Measurements from ENCODE around the gene ADRA2A.

ADRA2A gene

DNA sequence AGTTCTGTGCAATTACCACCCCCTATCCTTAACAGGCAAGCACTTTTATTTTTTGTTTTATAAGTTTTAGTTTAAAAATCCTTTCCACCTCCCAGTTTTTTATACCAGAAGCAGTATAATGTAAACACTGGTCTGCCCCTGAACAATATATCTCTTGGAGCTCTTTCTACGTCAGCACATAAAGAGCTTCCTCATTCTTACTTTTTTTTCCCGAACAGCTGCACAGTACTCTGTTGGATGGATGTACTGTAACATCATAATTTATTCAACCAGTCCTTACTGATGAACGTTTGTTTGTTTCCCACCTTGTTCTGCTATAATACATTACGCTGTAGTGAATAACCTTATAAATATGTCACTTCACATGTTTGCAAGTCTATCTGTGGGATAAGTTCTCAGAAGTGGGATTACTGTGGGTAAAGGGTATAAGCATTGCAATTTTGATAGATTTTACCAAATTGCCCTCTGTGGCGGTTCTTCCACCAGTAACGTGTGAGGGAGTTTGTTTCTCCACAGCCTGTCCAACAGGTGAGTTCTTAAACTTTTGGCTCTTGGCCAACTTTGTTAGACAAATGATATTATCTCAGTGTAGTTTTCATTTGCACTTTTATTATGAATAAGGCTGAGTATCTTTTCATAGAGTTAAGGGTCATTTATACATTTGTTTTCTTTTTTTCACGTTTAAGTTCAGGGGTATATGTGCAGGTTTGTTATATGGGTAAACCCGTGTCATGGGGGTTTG, 32.8 kb downstream of the ADRA2A start:
- no peak for DNase-seq (ENCODE audit: low spot score)

DNA sequence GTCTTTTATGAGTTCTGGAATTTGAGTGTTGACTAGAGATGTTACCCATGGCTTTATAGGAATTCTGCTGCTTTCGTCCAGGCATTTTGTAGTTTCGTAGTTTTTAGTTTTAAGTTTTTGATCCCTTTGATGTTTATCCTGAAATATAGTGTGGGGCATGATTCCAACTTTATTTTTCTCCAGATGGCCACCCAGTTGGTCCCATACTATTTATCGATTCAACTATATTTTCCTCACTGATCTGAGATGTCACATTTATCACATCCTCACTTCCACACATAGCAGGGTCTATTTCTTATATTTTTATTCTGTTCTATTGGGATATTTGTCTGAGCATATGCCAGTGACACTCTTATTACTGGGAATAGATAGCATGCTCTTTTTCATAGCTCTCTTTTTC, 33.9 kb downstream of the ADRA2A start:
- DNase-seq (ENCODE audit: low spot score) = no peak

DNA sequence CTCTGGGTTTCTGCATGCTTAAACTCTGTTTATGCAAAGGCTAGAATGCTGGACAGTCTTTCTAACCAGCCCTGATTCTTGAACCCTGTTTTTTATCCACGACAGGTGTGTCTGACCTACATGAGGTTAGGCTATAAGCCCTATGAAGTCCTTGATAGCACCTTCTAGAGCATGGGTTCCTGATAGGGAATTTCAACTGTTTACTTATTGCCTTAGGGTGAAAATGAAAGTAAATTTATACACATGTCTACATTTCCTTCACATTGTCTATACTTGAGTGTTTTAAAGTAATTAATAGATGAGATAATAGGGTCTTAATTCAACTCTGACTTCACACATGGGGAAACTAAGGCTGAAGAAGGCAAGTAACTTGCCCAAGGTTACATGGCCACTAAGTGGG, 35.5 kb downstream of the ADRA2A start:
- DNase-seq (ENCODE audit: low spot score) = no peak

DNA sequence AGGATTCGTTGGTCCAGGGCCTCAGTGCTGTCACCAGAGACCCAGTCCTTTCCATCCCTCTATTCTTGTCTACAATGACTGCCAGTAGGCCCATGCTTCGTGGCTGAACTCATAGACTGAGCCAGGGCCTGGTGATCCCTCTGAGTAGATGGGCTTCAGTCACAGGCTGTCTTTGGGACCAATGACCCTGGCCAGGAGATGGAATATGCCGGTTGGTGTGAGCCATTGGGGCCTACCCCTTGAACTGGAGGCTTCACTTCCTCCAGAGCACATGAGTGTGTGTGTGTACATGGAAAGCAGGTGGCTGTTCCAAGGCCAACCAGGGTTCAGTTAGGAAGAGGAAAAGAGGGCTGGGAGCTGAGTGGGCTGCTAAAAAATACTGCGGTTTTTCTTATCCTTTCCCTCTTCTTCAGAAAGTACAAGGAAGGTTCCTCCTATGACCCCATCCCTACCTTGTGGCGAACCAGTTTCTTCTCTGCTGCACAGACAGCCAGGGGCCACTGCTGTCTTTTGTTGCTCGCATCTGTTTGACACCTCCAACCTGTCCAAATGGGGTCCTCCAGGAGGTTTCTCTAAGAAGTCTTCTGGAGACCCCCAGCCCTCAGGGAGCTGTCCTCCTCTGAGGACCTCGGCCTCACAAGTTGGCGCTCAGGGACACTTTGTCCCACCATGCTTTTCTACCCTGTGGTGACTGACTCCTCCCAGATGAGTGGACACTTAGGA, 36.6 kb downstream of the ADRA2A start:
- no peak for DNase-seq (ENCODE audit: low spot score)

DNA sequence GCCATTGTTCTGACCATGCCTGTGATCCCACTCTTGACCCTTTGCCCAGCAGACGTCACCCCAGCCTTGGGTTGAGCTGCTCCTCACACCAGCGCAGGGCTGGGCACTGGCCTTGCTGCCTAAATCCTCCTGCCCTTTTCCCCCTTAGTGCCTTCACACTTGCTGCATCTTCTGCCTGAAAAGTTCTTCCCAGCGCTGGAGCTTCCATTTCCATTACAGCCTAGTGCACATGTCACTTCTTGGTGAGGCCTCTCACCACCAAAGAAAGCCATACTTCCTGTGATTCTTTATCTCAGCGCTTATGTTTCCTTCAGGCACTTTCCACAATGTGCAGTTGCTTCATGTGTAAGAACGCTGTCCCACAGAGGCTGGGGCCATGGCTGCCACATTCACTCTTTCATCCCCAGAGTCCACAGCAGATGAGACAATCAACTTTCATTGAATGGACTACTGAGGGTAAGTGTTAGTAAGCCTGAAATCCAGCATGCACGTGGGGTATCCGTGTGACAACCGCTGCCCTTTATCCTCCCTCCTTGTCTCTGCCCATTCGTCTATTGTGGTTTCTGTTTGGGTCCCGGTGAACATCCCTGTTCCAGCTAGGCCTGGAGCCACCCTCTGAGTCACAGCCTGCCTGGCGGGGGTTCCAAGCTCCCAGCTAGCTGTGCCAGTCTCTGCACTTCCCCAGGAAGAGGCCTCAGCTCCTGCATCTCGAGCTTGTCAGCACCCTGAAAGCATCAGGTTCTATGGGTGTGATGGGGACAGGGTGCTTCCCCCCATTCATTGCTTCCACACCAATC, 37.3 kb downstream of the ADRA2A start:
- DNase-seq (ENCODE audit: low spot score) = no peak

DNA sequence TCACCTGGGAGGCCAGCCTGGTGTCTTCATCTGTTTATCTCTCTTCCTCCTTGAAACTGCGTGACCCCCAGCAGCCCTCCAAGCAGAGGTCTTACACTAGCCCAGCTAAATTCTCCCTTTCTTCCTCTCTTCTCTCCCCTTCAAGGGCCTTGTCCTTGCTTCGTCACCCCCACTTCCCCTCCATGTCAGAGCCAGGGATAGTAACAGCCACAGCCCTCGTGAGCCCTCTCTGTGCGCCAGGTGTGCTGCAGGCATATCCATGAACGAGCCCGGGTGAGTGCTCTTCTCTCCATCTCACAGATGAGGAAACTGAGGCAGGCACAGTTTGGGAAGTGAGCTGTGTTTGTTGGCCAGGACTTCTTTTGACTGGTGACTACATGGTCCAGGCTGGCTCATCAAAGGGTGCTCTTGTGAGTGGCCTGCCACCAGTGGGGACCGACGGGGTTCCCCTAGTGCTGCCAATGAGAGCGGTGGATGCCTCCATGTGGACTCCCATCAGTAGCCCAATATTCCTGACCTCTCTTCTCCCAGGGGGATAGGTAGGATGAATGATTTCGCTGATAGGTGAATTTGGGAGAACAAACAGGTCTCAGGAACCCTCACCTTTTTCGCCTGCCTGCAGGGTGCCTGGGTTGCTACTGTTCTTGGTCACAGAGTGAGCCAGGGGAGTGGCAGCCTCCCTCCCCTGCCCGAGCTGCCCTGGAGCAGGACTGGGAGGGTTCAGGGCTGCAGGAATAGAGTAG, 38.1 kb downstream of the ADRA2A start:
- DNase-seq (ENCODE audit: low spot score) = no peak

DNA sequence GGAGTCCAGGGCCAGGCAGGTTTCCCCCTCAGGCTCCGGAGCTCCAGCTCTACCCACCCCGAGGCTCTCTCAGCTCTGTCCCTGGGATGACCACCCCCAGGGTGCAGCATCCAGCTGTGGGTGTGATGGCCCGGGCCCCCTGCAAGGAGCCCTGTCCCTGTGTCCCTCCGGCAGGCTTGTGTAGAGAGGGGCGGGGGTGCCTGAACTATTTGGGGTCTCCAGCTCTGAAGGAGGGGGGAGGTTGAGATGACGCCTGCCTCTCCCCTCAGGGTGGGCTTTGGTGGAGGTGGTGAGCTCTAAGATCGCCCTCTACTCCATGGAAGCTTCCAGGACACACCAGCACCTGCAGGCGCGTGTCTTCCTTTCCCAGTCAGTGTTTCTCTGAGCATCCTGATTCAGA, 39.4 kb downstream of the ADRA2A start:
- DNase-seq (ENCODE audit: low spot score) = no peak

DNA sequence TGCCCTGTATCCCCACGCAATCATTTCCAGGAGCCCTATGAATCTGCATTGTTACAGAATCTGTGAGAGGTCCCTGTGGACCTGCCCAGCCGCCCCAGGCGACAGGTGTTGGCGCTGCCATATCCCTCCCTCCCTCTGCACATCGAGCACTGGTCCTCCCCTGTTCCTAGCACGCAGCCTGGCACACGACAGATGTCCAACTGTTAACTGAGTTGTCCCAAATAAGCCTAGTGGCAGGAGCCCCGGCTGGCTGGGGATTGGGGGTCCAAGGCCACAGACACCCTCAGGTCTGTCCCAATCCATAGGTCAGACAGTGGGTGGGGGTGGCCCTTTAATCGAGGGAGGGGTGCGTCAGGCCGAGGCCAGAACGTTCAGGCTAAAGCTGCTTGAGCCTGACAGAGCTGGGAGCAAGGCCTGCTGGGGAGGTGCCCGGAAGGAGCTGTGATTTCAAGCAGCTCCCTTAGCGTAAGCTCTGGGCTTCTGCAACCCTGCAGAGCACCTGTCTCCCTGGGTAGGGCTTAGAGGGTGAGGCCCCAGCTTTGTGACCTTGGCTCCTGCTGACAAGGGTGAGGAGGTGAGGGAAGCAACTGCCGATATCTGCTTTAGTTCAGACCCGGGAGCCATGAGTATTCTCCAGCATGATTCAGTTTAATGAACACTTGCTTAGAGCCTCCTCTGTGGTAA, 40.1 kb downstream of the ADRA2A start:
- DNase-seq (ENCODE audit: low spot score) = no peak

DNA sequence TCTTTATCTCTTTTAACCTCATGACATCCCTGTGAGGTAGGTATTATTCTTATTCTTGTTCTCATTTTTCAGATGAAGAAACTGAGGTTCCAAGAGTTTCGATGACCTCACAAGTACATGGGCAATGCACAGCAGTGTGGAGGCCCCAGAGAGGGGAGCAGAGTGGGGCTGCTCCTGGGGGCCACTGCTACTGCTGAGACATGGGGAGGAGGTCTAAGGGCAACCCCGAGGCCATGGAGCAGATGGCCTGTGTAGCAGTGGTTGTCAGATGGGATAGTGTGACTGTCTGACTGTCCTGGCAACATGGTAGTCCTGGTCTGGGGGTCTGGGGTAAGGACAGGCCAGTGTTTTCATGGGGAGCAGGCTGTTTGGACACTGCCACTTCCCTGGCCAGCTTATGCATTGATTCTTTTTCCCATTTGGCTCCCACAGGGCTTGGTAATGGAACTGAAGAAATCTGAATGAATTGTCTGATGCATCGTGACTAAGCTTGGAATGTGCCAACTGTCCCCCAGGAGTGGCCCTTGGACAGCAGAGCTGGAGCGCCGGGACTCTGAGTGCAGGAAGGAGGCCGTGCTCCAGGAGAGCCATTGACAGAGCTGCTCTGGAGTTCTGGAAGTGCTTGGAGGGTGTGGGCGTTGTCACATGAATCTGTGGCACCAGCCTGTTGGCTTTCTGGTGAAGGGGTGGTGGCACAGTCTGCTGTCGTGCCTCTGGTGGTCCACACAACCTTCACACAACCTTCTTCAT, 40.9 kb downstream of the ADRA2A start:
- no peak for DNase-seq (ENCODE audit: low spot score)

DNA sequence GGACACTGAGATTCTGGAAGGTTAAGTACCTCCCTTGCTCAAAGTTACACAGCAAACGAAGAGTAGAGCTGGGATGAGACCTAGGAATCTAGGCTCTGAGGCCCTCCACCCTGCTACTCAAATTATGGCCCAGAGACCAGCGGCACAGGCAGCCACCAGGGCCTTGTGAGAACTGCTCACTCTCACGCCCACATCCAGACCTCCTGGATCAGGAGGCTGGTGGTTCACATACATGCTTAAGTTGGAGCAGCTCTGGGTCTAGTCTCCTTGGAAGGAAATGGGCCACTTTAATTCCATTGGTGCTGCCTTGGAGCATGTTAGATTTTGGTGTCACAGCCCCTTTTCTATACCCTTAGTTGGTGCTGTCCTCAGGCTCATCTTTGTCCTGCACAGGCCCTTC, 41.9 kb downstream of the ADRA2A start:
- no peak for DNase-seq (ENCODE audit: low spot score)

DNA sequence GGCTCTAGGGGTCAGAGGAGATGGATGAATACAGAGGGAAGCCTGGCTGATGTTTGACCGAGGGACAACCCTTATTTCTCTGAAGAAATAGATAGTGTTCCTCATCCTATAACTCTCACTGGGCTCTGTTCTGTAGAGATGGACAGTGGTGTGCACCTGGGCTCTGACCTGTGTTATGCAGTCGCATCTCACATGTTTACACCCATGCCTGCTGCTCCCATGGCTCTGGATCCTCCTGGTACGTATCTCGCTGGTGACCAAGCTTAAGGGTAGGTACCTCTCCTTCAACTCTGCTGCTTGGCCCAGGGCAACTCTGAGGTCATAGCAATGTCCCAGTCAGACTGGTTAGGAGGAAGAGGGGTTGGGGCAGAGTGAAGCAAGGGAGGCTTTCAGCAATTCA, 42.8 kb downstream of the ADRA2A start:
- no peak for DNase-seq (ENCODE audit: low spot score)

DNA sequence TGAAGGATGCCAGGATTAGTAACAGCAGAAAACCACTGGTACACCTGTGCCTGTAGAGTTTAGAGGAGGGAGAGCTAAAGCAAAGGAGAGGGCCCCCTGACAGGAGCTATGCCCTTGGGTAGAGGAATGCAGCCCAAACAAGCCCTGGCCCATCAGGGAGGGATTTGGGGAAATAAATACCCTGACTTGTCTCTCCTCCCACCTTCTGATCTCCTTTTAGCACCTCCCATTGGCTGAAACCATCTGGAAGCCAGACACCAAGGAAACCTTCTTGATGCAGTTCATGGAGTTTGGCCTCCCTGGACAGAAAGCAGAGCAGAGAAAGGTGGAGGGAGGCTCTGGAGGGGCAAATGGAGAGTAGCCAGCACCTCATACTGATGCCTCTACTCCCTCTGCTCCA, 45.3 kb downstream of the ADRA2A start:
- DNase-seq (ENCODE audit: low spot score) = no peak

DNA sequence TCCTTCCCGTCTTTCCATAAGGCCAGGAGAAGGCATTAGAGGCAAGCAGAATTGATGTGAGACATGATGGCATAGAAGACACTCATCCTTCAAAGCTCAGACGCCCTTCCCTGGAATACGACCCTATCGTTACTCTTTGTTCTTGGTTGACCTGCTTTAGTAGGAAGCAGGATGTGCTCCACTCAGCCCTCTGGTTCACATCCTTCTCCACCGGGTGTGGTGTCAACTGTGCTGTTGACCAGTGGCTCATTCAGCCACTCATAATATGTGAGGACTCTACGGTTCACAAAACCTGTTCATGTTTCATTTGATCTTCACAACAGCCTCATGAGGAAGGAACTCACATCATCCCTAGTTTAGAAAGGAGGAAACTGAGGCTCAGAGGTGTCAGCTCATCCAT, 47.1 kb downstream of the ADRA2A start:
- no peak for DNase-seq (ENCODE audit: low spot score)

DNA sequence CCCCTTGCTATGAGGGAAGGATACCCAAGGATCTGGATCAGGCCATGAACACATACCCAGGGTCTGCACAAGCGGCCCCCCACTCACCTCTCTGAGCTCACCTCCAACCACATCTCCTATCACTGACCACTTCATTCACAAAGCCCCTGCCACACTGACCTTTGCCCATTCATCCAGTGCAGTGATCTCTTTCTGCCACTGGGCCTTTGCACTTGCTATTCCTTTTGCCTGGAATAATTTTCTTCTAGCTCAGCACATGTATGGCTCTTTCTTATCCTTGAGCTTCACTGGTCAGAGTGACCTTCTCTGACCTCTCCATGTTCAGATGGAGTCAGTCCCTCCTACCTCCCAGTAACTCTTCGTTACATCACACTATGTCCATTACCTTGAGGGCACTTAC, 48.3 kb downstream of the ADRA2A start:
- DNase-seq (ENCODE audit: low spot score) = no peak

DNA sequence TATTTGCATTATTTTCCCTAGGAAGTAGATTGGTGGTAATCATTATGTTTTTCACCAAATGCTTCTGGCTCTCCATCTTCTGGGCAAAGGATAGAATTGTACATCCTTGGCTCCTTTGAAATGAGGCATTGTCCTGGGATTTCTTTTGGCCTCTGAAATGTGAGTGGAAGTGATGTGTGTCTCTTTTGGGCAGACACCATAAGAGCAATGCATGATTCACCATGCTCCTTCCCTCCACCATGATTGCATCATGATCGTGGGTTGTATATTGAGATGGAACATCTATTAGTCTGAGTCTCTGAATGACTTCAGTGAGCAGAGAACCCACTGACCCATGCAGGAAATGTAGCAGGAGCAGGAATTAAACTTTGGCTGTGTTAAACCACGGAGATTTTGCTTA, 49.2 kb downstream of the ADRA2A start:
- DNase-seq (ENCODE audit: low spot score) = no peak

DNA sequence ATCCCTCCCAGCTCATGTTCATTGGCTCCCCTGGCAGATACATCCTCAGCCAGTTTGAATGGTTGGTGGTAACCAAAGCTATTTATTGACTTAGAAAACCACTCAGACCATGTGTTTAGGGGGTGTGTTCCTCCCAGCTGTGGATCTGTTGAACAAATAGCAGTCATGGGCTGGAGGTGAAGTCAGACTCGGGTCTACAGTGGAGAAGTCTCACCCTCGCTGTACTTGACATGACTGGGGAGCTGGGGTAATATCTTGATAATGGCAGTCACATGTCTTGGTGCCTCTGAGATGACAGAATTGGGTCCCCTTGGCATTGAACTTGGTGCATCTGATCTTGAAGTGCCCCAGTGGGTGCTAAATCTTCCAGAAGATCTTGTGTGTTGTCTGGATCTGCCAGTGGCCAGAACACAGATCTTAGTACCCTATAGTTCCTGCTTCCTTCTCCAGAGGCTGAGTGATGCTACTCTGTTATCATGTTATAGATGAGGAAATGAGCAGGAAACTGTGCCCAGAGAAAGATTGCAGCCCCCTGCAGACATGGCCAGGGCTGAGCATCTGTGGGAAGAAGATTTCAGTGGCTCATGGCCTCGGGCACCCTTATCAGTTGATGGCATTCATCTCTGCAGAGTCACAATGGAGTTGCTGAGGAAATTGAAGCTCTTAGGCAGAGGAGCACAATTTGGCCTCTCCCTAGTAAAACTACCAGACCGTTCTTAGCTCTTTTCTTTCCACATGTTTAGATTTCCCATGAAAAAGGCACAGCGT, 50.4 kb downstream of the ADRA2A start:
- no peak for DNase-seq (ENCODE audit: low spot score)

DNA sequence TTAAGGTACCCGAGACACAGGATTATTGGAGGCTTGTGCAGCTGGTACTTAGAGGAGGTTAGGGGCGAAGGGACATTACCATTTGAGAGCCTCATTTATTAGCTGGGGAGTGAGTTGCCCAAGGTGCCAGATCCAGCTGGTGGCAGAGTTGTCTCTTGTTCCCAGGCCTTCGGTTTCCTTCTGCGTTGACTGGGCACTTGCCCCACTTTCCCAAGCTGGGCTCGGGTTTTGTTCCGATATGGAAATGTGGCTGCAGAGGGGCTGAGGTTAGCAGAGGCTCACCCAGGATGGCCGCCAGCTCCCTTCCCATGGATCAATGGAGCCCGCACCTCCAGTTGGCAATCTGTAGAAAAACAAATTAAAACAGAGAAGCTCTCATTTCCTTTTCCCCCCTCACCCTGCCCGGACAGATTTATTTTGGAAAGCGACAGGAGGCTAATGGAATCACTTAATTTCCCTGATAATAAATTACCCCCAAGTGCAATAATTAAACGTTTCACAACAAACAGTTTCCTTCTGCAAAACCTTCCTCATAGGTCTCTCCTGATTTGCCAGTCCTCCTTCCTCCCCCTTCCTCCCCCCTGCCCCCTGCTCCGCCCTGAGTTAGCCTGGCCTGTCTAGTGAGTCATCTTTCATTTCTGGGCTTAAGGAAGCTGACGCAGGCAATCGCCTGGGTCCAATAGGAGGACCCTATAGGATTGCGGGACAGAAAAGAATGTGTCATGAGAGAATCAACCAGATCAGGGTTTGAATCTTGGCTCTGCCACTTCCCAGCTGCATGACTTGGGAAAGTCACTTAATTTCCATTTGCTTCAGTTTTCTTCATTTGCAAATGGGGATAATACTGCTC, 51.7 kb downstream of the ADRA2A start:
- no peak for DNase-seq (ENCODE audit: low spot score)

DNA sequence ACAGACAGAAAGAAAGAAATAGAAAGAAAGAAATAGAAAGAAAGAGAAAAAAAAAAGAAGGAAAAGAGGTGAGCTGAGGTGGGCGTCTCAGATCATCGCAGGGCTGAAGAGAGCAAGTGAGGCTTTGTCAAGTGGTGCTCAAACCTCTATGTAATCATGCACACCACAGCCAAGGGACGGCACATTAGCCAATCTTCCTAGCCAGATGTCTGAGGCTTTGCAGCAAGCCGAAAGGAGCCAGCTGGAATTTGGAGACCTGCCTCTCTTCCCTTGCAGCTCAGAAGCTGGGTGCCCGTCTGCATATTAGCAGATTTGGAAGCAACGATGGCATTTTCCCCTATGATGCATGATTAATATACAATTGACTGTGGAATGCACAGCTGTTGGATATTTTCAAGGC, 52.5 kb downstream of the ADRA2A start:
- no peak for DNase-seq (ENCODE audit: low spot score)

DNA sequence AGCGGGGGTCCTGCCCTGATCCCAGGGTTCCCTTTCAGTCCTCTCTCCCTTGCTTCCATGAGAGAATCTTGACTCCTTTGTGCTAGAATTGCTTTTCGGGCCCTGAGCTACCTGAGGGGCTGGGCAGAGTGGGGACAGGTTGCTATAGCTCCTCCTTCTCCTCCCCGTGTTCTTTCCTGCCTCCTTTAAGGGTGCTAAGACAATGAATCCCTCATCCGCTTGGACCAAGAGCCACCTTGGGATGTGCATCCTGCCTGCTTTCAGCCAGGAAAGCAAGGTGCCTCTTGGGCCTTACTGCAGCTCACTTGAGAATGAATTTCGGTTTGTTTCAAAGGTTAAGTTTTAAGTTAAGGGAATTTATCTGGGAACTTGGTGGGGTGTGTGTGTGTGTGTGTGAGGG, 53.6 kb downstream of the ADRA2A start:
- DNase-seq (ENCODE audit: low spot score) = no peak
